Peyer's patch (tissue), 4 donors: ENCODE data around the gene ANKRD16. TPM values are rescaled to one million over a fixed set of nuclear protein-coding genes. Genes with fewer than 3 reads are reported as not detected.
"Not testable (repeated sequence)": the region's sequence is repeated elsewhere in the genome, so short reads cannot be mapped to it uniquely, and the experiment has no call there.

Experiments
- DNase-seq, 3 donors: peaks; one replicate each; pipeline ENCODE4 v3.0.0-alpha.2; 2017 to 2019
- H3K27ac ChIP-seq, 4 donors: fragments of 200-600 bp; sonication (generic); one replicate each; pipeline ENCODE4 v1.5.1; 2016 to 2019
- H3K27me3 ChIP-seq, 2 donors: fragments of 200-600 bp; sonication (generic); one replicate each; pipeline ENCODE4 v1.5.1; 2019
- H3K36me3 ChIP-seq, 3 donors: fragments of 200-600 bp; sonication (generic); one replicate each; pipeline ENCODE4 v1.5.1; 2016 to 2019
- H3K4me1 ChIP-seq, 4 donors: fragments of 200-600 bp; sonication (generic); one replicate each; pipeline ENCODE4 v1.5.1; 2016 to 2019
- H3K4me3 ChIP-seq, 4 donors: fragments of 200-600 bp; sonication (generic); 1 replicate in 3 of 4; 2 replicates in 1 of 4; pipeline ENCODE4 v1.5.1; 2016 to 2019; ENCODE audit warnings: mild to moderate bottlenecking in 1 of 4
- H3K9me3 ChIP-seq, 4 donors: fragments of 200-600 bp; sonication (generic); one replicate each; pipeline ENCODE4 v1.5.1; 2016 to 2019; ENCODE audit warnings: mild to moderate bottlenecking in 1 of 4
- POLR2A ChIP-seq, 2 donors: fragments of 450-650 bp; IDR thresholded peaks; one replicate each; pipeline ENCODE4 v1.5.1; 2017; ENCODE audit warnings: antibody characterized with exemption in 2 of 2, mild to moderate bottlenecking in 2 of 2, moderate library complexity in 2 of 2
- total RNA-seq, 4 donors: library from RNA; depleted of rRNA; stranded (reverse); fragments of >200 nt; gene quantifications; one replicate each; pipeline ENCODE4 v1.1.0, GENCODE V29; 2016
- TF ChIP-seq, protein P1 (sequence below), 6 experiments: fragments of 450-650 bp in 4 of 6; fragments of 200-600 bp in 2 of 6; sonication (generic) in 1 of 6; IDR thresholded peaks; one replicate each; pipeline ENCODE4 v1.5.1; 2017 to 2019; ENCODE audit warnings: antibody characterized with exemption in 6 of 6, mild to moderate bottlenecking in 3 of 6, moderate library complexity in 1 of 6

The ANKRD16 gene
- total RNA-seq, 4 donors from 2014 or later = 5.3 to 15.3 (median 11.9) TPM

DNA sequence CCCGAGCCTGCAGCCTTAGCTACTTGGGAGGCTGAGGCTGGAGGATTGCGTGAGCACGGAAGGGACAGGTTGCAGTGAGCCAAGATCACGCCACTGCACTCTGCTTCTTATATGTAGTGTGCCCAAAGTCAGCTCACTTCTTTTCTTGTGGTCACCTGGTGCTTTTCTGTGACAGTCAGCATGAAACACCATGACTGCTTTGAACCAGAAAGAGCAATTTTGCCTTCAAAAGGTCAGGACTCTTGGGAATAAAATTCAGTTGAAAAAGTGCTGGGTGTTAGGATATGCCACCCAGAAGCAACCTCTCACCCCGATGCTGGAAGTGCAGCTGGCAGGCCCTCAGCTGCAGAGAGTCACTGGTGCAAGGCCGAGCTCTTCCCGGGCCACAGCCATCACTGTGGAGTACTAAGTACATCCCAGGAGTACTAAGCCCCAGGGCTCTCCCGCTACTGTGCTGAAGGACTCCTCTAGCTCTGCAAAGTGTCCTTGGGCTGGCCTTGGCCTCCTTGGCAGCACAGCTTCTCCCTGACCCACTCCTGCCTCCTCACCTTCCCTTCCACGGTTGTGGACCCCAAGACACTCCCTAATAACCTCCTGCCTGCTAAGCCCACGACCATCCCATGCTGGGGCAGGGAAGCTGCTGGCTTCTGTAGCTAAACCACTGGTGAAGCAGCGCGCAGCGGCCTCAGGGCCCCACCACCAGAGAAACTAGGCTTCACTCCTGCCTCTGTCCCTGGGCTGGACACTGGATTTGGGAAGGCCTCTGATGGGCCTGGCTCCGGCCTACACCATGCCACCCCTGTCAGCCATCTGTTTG is 58.9 kb downstream of the ANKRD16 start:
- H3K9me3 ChIP-seq = no peaks in the 10 kb centered on the region
- TF ChIP-seq, protein P1, sequence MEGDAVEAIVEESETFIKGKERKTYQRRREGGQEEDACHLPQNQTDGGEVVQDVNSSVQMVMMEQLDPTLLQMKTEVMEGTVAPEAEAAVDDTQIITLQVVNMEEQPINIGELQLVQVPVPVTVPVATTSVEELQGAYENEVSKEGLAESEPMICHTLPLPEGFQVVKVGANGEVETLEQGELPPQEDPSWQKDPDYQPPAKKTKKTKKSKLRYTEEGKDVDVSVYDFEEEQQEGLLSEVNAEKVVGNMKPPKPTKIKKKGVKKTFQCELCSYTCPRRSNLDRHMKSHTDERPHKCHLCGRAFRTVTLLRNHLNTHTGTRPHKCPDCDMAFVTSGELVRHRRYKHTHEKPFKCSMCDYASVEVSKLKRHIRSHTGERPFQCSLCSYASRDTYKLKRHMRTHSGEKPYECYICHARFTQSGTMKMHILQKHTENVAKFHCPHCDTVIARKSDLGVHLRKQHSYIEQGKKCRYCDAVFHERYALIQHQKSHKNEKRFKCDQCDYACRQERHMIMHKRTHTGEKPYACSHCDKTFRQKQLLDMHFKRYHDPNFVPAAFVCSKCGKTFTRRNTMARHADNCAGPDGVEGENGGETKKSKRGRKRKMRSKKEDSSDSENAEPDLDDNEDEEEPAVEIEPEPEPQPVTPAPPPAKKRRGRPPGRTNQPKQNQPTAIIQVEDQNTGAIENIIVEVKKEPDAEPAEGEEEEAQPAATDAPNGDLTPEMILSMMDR (IDR thresholded peaks at IDR 0.05) = no peak
- TF ChIP-seq POLR2A (IDR thresholded peaks at IDR 0.05) = no peak
- peak in 1 of 3 donors; percentile 30 for DNase-seq
- H3K36me3 ChIP-seq = no peaks in the 10 kb centered on the region
- peaks cover 0 to 7% (median 0%) of the 10 kb centered on the region in 4 donors for H3K4me1 ChIP-seq
- no peak overlapping the region for H3K27ac ChIP-seq
- no peaks in the 10 kb centered on the region for H3K27me3 ChIP-seq
- no peak overlapping the region for H3K4me3 ChIP-seq

DNA sequence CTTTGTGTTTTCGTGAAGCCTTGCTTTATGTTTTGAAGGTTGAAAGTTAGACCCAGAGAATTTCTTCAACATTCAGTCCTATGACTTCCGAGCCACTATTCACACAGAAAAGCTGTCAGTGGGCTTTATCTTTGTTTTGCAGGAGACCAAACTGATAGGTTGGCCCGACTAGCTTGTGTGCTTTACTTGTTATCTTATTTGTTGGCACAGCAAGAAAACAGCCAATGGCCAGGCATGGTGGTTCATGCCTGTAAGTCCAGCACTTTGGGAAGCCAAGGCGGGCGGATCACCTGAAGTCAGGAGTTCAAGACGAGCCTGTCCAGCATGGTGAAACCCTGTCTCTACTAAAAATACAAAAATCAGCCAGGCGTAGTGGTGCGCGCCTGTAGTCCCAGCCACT is 60.4 kb downstream of the ANKRD16 start:
- H3K4me1 ChIP-seq = peaks cover 0 to 7% (median 0%) of the 10 kb centered on the region in 4 donors
- no peaks in the 10 kb centered on the region for H3K9me3 ChIP-seq
- H3K4me3 ChIP-seq = no peak overlapping the region
- H3K27me3 ChIP-seq = no peaks in the 10 kb centered on the region
- TF ChIP-seq, protein P1 (IDR thresholded peaks at IDR 0.05) = no peak
- no peak for TF ChIP-seq POLR2A (IDR thresholded peaks at IDR 0.05)
- H3K36me3 ChIP-seq = no peaks in the 10 kb centered on the region
- no peak for DNase-seq
- H3K27ac ChIP-seq = no peak overlapping the region

DNA sequence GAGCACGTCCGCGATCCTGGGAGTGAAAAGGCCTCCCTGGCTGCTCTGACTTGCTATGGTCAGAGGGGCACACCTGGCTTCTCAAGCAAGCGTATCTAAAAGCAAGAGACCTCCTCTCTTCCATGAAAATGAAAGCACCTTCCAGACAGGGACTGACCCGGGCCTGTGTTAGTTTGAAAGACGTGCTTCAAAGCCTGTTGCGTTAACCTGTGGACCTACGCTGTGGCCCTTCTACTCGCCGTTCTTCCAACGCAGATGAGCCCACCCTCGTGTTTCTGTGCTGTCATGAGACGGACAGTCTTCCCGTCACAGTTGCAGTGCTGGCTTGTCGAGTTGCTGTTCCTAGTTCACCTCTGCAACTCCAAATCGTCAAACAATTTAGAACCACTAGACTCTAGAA is 61.0 kb downstream of the ANKRD16 start:
- Histone ChIP-seq H3K9me3 (no peaks in the 10 kb centered on the region), H3K27ac (no peak overlapping the region), H3K4me3 (no peak overlapping the region), H3K27me3 (no peaks in the 10 kb centered on the region), H3K36me3 (no peaks in the 10 kb centered on the region), H3K4me1 (peaks cover 0 to 7% (median 0%) of the 10 kb centered on the region in 4 donors)
- TF ChIP-seq, protein P1 (IDR thresholded peaks at IDR 0.05) = no peak
- TF ChIP-seq POLR2A (IDR thresholded peaks at IDR 0.05) = no peak
- DNase-seq = no peak

DNA sequence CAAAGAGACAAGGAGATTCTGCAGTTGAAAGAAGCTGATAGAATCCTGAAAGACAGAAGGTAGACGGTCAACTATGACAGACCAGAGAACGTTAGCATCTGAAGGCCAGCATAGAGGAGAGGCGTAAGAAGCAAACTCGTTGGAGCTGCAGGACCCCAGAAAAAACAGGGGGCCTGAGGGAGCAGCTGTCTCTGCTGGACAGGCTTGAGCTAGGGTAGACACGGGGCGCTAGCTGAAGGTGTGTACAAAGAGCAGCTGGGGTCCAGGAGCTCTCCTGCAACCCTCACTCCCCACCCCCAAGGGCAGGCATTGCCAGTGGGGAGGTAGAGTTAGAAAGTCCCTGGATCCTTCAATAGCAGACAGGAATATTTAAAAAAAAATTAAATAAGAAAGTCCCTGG is 61.9 kb downstream of the ANKRD16 start:
- no peak for DNase-seq
- no peaks in the 10 kb centered on the region for H3K36me3 ChIP-seq
- H3K27me3 ChIP-seq = no peaks in the 10 kb centered on the region
- H3K27ac ChIP-seq = no peak overlapping the region
- TF ChIP-seq POLR2A (IDR thresholded peaks at IDR 0.05) = no peak
- TF ChIP-seq, protein P1 (IDR thresholded peaks at IDR 0.05) = no peak
- H3K4me3 ChIP-seq = no peak overlapping the region
- H3K4me1 ChIP-seq = peaks cover 0 to 4% (median 0%) of the 10 kb centered on the region in 4 donors
- H3K9me3 ChIP-seq = no peaks in the 10 kb centered on the region

DNA sequence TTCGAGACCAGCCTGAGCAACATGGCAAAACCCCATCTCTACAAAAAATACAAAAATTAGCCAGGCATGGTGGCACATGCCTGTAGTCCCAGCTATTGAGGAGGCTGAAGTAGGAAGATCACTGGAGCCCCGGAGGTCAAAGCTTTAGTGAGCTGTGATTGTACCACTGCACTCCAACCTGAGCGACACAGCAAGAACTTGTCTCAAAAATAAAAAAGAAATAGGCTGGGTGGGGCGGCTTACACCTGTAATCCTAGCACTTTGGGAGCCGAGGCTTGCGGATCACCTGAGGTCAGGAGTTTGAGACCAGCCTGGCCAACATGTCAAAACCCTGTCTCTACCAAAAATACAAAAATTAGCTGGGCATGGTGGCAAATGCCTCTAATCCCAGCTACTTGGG is 63.2 kb downstream of the ANKRD16 start:
- not testable (repeated sequence) for H3K9me3 ChIP-seq, H3K36me3 ChIP-seq, H3K27me3 ChIP-seq, H3K4me3 ChIP-seq, DNase-seq, H3K27ac ChIP-seq, H3K4me1 ChIP-seq

DNA sequence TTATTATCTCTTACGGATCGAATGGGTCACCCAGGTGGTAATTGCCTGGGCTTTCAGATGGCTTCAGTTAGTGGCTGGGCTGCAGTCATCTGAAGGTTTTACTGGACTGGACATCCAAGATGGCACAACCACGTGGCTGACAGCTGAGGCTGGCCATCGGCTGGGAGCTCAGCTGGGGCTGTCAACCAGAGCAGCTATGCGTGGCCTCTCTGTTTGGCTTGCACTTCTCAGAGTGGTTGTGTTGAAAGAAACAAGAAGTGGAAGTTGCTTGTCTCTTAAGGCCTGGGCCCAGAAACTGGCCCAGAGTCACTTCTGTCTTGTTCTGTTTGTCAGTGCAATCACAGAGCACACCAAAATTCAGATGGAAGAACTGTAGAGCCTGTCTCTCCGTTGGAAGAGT is 70.8 kb downstream of the ANKRD16 start:
- Histone ChIP-seq H3K27ac (peak overlapping the region in 2 of 4 donors; percentile 25 to 99), H3K27me3 (no peaks in the 10 kb centered on the region), H3K36me3 (no peaks in the 10 kb centered on the region), H3K9me3 (no peaks in the 10 kb centered on the region), H3K4me3 (no peak overlapping the region), H3K4me1 (peaks cover 0 to 13% (median 10%) of the 10 kb centered on the region in 4 donors)
- TF ChIP-seq, protein P1 (IDR thresholded peaks at IDR 0.05) = no peak
- no peak for TF ChIP-seq POLR2A (IDR thresholded peaks at IDR 0.05)
- peak in 2 of 3 donors; percentile 60 to 66 for DNase-seq
